Ascending aorta (tissue), 2 donors: ENCODE results near the gene CPA5. TPM values are rescaled to one million over a fixed set of nuclear protein-coding genes. Genes with fewer than 3 reads are reported as not detected.
"Not testable (repeated sequence)": the region's sequence is repeated elsewhere in the genome, so short reads cannot be mapped to it uniquely, and the experiment has no call there.

Source experiments
- DNase-seq, 2 donors: peaks; one replicate each; pipeline ENCODE4 v3.0.0-alpha.2; 2019; ENCODE audit warnings: low spot score in 2 of 2
- H3K27ac ChIP-seq, 2 donors: fragments of 200-600 bp; sonication (generic); one replicate each; pipeline ENCODE4 v1.5.1; 2016 to 2017; ENCODE audit warnings: mild to moderate bottlenecking in 1 of 2
- H3K27me3 ChIP-seq: fragments of 200-600 bp; sonication (generic); one replicate; pipeline ENCODE4 v1.5.1; 2017
- H3K36me3 ChIP-seq, 2 donors: fragments of 200-600 bp; sonication (generic); one replicate each; pipeline ENCODE4 v1.5.1; 2016
- H3K4me1 ChIP-seq, 2 donors: fragments of 200-600 bp; sonication (generic); one replicate each; pipeline ENCODE4 v1.5.1; 2016 to 2017; ENCODE audit warnings: mild to moderate bottlenecking in 1 of 2
- H3K4me3 ChIP-seq, 2 donors: fragments of 200-600 bp; sonication (generic); one replicate each; pipeline ENCODE4 v1.5.1; 2016 to 2017; ENCODE audit warnings: mild to moderate bottlenecking in 1 of 2
- H3K9me3 ChIP-seq, 2 donors: fragments of 200-600 bp; sonication (generic); one replicate each; pipeline ENCODE4 v1.5.1; 2016
- intact Hi-C: fragments of 100-400 bp; cut with DNase I; formaldehyde crosslinking; loops from one replicate; pipeline ENCODE4 v1.15.1; 2023
- total RNA-seq: library from RNA; depleted of rRNA; stranded (reverse); fragments of >200 nt; gene quantifications from one replicate; pipeline ENCODE4 v1.1.0, GENCODE V29; 2016
- TF ChIP-seq, protein P1 (sequence below), 3 experiments: fragments of 200-600 bp in 2 of 3; fragments of 450-650 bp in 1 of 3; sonication (generic) in 2 of 3; IDR thresholded peaks; one replicate each; pipeline ENCODE4 v1.5.1; 2016 to 2019; ENCODE audit warnings: antibody characterized with exemption in 3 of 3, mild to moderate bottlenecking in 1 of 3, moderate library complexity in 1 of 3

The CPA5 gene
- total RNA-seq, 1 donor from 2014 or later, result not detected

DNA sequence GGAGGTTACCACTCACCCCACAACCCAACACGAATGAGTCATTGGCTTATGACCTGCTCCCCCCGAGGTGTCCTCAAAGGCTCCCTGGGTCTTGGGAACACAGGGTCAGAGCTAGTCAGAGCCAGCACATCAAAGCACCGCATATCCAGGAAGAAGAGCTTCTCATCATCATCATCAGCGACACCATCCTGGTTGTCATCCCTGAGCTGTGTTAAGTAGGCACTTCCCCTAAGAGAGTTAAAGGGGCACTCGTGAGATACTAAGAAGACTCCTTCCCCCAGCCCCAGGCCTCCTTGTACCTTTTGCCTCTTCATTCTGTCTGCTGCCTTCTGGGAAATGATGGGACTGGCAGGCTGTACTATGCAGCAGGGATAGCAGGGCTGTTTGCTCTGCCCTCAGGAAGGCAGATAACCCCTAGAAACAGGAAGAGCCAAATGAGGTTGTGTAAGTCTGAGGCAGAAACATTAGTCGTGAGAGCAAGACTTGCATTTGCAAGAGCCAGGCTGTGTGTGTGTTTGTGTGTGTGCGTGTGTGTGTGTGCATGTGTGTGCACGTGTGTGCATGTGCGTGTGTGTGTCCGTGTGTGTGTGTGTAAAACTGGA is 24.6 kb downstream of the CPA5 start:
- no peaks in the 10 kb centered on the region for H3K36me3 ChIP-seq
- no peaks in the 10 kb centered on the region for H3K9me3 ChIP-seq
- TF ChIP-seq, protein P1, sequence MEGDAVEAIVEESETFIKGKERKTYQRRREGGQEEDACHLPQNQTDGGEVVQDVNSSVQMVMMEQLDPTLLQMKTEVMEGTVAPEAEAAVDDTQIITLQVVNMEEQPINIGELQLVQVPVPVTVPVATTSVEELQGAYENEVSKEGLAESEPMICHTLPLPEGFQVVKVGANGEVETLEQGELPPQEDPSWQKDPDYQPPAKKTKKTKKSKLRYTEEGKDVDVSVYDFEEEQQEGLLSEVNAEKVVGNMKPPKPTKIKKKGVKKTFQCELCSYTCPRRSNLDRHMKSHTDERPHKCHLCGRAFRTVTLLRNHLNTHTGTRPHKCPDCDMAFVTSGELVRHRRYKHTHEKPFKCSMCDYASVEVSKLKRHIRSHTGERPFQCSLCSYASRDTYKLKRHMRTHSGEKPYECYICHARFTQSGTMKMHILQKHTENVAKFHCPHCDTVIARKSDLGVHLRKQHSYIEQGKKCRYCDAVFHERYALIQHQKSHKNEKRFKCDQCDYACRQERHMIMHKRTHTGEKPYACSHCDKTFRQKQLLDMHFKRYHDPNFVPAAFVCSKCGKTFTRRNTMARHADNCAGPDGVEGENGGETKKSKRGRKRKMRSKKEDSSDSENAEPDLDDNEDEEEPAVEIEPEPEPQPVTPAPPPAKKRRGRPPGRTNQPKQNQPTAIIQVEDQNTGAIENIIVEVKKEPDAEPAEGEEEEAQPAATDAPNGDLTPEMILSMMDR (IDR thresholded peaks at IDR 0.05), result no peak
- intact Hi-C loops, result loop anchor here (10.0 kb wide), 1 partner anchor 296 kb away; the partner anchor contains the start of gene COPG2
- no peak for DNase-seq
- H3K4me1 ChIP-seq, result peaks cover 21 to 43% of the 10 kb centered on the region in 2 donors
- no peaks in the 10 kb centered on the region for H3K27me3 ChIP-seq
- H3K4me3 ChIP-seq, result no peak overlapping the region
- peak overlapping the region; percentile 19 to 86 for H3K27ac ChIP-seq

GRCh38 chr7:130369831-130370550 is 25.4 kb downstream of the CPA5 start:
- Histone ChIP-seq H3K4me3 (no peak overlapping the region), H3K36me3 (no peaks in the 10 kb centered on the region), H3K4me1 (peaks cover 25 to 44% of the 10 kb centered on the region in 2 donors), H3K27ac (peak overlapping the region; percentile 13 to 86), H3K27me3 (no peaks in the 10 kb centered on the region), H3K9me3 (no peaks in the 10 kb centered on the region)
- intact Hi-C loops, result loop anchor here (10.0 kb wide), 1 partner anchor 295 kb away; the partner anchor contains the start of gene COPG2
- no peak for DNase-seq
- TF ChIP-seq, protein P1 (IDR thresholded peaks at IDR 0.05), result no peak

DNA sequence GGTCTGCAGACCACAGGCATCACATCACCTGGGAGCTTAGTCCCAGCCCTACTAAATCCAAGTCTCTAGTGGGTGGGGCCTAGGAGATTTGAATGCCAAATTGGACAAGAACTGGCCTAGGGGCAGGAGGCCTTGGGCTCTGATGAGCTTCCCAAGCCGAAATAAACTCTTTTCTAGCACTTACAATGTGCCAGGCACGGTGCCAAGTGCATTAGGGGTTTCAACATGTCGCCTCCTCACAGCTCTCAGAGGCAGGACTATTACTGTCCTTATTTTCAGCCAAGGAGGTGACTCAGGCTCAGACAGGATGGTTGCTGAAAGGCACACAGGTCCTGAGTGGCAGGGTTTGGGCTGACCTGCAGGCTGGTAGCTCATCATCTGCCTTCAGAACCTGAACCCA is 26.4 kb downstream of the CPA5 start:
- Histone ChIP-seq H3K9me3 (no peaks in the 10 kb centered on the region), H3K27me3 (no peaks in the 10 kb centered on the region), H3K4me1 (peaks cover 25 to 44% of the 10 kb centered on the region in 2 donors), H3K36me3 (no peaks in the 10 kb centered on the region), H3K4me3 (no peak overlapping the region), H3K27ac (peak overlapping the region; percentile 86 to 94)
- peak in 1 of 2 donors; percentile 85 for DNase-seq
- TF ChIP-seq, protein P1 (IDR thresholded peaks at IDR 0.05), result no peak
- intact Hi-C loops, result no loop called here

GRCh38 chr7:130372402-130373165 is 28.0 kb downstream of the CPA5 start:
- intact Hi-C loops, result no loop called here
- TF ChIP-seq, protein P1 (IDR thresholded peaks at IDR 0.05), result no peak
- Histone ChIP-seq H3K27ac (peak overlapping the region; percentile 86 to 94), H3K27me3 (no peaks in the 10 kb centered on the region), H3K9me3 (no peaks in the 10 kb centered on the region), H3K4me3 (no peak overlapping the region), H3K4me1 (peaks cover 25 to 44% of the 10 kb centered on the region in 2 donors), H3K36me3 (no peaks in the 10 kb centered on the region)
- DNase-seq, result no peak

DNA sequence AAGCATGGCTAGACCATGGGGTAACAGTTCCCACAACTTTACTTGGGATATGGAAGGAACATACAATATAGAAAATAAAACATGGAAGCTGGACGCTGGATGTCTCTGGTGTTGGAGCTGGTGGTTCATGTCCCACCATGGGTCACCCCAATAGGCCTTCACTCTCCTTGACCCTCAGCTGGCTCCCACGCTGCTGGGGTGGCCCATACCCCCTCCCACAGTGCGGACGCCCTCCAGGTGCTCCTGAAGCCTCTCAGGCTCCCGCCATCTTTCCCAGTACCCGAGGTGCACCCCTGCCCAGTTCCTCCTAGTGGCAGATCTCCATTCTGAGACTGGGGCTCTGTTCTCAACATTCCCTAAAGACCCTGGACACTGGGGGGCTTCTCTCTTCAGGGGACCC is 29.9 kb downstream of the CPA5 start:
- no peak overlapping the region for H3K4me3 ChIP-seq
- H3K36me3 ChIP-seq, result no peaks in the 10 kb centered on the region
- peak overlapping the region; percentile 86 to 94 for H3K27ac ChIP-seq
- intact Hi-C loops, result no loop called here
- H3K27me3 ChIP-seq, result no peaks in the 10 kb centered on the region
- no peaks in the 10 kb centered on the region for H3K9me3 ChIP-seq
- peaks cover 21 to 42% of the 10 kb centered on the region in 2 donors for H3K4me1 ChIP-seq
- DNase-seq, result no peak
- TF ChIP-seq, protein P1 (IDR thresholded peaks at IDR 0.05), result no peak

DNA sequence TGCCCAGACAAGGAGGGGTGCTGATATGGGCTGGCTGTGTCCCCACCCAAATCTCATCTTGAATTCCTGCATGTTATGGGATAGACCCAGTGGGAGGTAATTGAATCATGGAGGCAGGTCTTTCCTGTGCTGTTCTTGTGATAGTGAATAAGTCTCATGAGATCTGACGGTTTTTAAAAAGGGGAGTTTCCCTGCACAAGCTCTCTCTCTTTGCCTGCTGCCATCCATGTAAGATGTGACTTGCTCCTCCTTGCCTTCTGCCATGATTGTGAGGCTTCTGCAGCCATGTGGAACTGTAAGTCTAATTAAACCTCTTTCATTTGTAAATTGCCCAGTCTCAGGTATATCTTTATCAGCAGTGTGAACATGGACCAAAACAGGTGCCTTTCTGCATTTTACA is 31.8 kb downstream of the CPA5 start:
- intact Hi-C loops, DNase-seq, H3K27me3 ChIP-seq, H3K27ac ChIP-seq, H3K36me3 ChIP-seq, H3K4me3 ChIP-seq, H3K9me3 ChIP-seq: not testable (repeated sequence)
- peaks cover 24 to 41% of the 10 kb centered on the region in 2 donors for H3K4me1 ChIP-seq
